Measurements from ENCODE around the gene AGAP3. TPM values are rescaled to one million over a fixed set of nuclear protein-coding genes. Genes with fewer than 3 reads are reported as not detected.

AGAP3 gene
- total and polyA plus RNA-seq, 4 experiments from 2014 or later: 3.0 to 65.8 (median 31.2) TPM

GRCh38 chr7:151078233-151079040 is 7.8 kb upstream of the AGAP3 start:
- Histone ChIP-seq H3K9me3 (ENCODE audit: control insufficient read depth in 1 of 2, low read length in 2 of 2) (no peaks in the 10 kb centered on the region), H3K4me1 (ENCODE audit: insufficient read depth, low read length) (peaks cover 40% of the 10 kb centered on the region), H3K4me3 (ENCODE audit: low read length in 2 of 2) (no peak overlapping the region), H3K27me3 (ENCODE audit: insufficient read depth, low read length) (no peaks in the 10 kb centered on the region), H3K27ac (ENCODE audit: low read depth, low read length) (no peak overlapping the region), H3K36me3 (ENCODE audit: insufficient read depth, low read length) (peaks cover 12% of the 10 kb centered on the region)
- peaks cover 0 to 23% of the 10 kb centered on the region in 2 donors for H3K36me3 Mint-ChIP-seq
- peak in 1 of 5 donors; percentile 24 for DNase-seq
- H3K9me3 Mint-ChIP-seq: no peaks in the 10 kb centered on the region
- intact Hi-C loops (cut with micrococcal nuclease): no loop called here
- H3K4me3 Mint-ChIP-seq: peak overlapping the region; percentile 60 to 89 (median 83)
- H3K27ac Mint-ChIP-seq: peak overlapping the region; percentile 14 to 87 (median 77)
- POLR2A ChIA-PET (ENCODE audit: partially characterized antibody): interaction anchor here (1.3 to 1.6 kb wide), 2 partner anchors 10 to 20 kb away, joined by 3 to 5 read pairs; no protein-coding TSS in a partner anchor
- CTCF ChIA-PET (ENCODE audit: partially characterized antibody): no interaction called here
- H3K27me3 Mint-ChIP-seq: no peaks in the 10 kb centered on the region
- peaks cover 14 to 39% (median 20%) of the 10 kb centered on the region in 4 donors for H3K4me1 Mint-ChIP-seq

GRCh38 chr7:151079199-151079910 is 6.9 kb upstream of the AGAP3 start:
- Histone ChIP-seq H3K4me1 (ENCODE audit: insufficient read depth, low read length) (peaks cover 46% of the 10 kb centered on the region), H3K9me3 (ENCODE audit: control insufficient read depth in 1 of 2, low read length in 2 of 2) (no peaks in the 10 kb centered on the region), H3K36me3 (ENCODE audit: insufficient read depth, low read length) (peaks cover 12% of the 10 kb centered on the region), H3K27ac (ENCODE audit: low read depth, low read length) (peak overlapping the region; percentile 90), H3K27me3 (ENCODE audit: insufficient read depth, low read length) (no peaks in the 10 kb centered on the region), H3K4me3 (ENCODE audit: low read length in 2 of 2) (peak overlapping the region; percentile 91 to 93)
- H3K27me3 Mint-ChIP-seq: no peaks in the 10 kb centered on the region
- peak overlapping the region; percentile 48 to 93 (median 83) for H3K27ac Mint-ChIP-seq
- DNase-seq: no peak
- intact Hi-C loops (cut with micrococcal nuclease): no loop called here
- ChIA-PET POLR2A (ENCODE audit: partially characterized antibody) (interaction anchor here (0.6 to 1.6 kb wide), 2 partner anchors 9 to 21 kb away, joined by 3 to 5 read pairs; no protein-coding TSS in a partner anchor), CTCF (ENCODE audit: partially characterized antibody) (no interaction called here)
- H3K4me1 Mint-ChIP-seq: peaks cover 14 to 45% (median 25%) of the 10 kb centered on the region in 4 donors
- H3K4me3 Mint-ChIP-seq: peak overlapping the region; percentile 83 to 90 (median 88)
- H3K36me3 Mint-ChIP-seq: peaks cover 0 to 23% of the 10 kb centered on the region in 2 donors
- H3K9me3 Mint-ChIP-seq: no peaks in the 10 kb centered on the region

GRCh38 chr7:151080067-151080521 is 6.2 kb upstream of the AGAP3 start:
- no peaks in the 10 kb centered on the region for H3K27me3 Mint-ChIP-seq
- no peaks in the 10 kb centered on the region for H3K27me3 ChIP-seq (ENCODE audit: insufficient read depth, low read length)
- peaks cover 0 to 26% of the 10 kb centered on the region in 2 donors for H3K36me3 Mint-ChIP-seq
- H3K27ac Mint-ChIP-seq: peak overlapping the region; percentile 72 to 97 (median 91)
- no peak for DNase-seq
- peaks cover 9% of the 10 kb centered on the region for H3K36me3 ChIP-seq (ENCODE audit: insufficient read depth, low read length)
- CTCF ChIA-PET (ENCODE audit: partially characterized antibody): no interaction called here
- peak overlapping the region; percentile 90 for H3K27ac ChIP-seq (ENCODE audit: low read depth, low read length)
- H3K9me3 ChIP-seq (ENCODE audit: control insufficient read depth in 1 of 2, low read length in 2 of 2): no peaks in the 10 kb centered on the region
- H3K4me3 Mint-ChIP-seq: peak overlapping the region; percentile 83 to 90 (median 88)
- peak overlapping the region; percentile 91 to 93 for H3K4me3 ChIP-seq (ENCODE audit: low read length in 2 of 2)
- peaks cover 0 to 2% (median 0%) of the 10 kb centered on the region in 8 donors for H3K9me3 Mint-ChIP-seq
- H3K4me1 Mint-ChIP-seq: peaks cover 18 to 51% (median 31%) of the 10 kb centered on the region in 4 donors
- intact Hi-C loops (cut with micrococcal nuclease): loop anchor here (1.0 to 10.0 kb wide), 3 partner anchors 22 to 152 kb away; partner anchors contain the start of genes CHPF2 and KCNH2
- POLR2A ChIA-PET (ENCODE audit: partially characterized antibody): interaction anchor here (0.6 to 6.4 kb wide), 12 partner anchors 12 to 142 kb away, joined by 3 to 68 read pairs (median 4); partner anchors contain the start of genes ABCB8, CDK5 and SLC4A2
- peaks cover 47% of the 10 kb centered on the region for H3K4me1 ChIP-seq (ENCODE audit: insufficient read depth, low read length)

GRCh38 chr7:151080522-151081169 is 5.6 kb upstream of the AGAP3 start, which contains the start of gene FASTK:
Gene FASTK (minus strand): TSS chr7:151080809. CDS start chr7:151080766, 43 bp downstream.
- Mint-ChIP-seq H3K9me3 (peaks cover 0 to 2% (median 0%) of the 10 kb centered on the region in 8 donors), H3K36me3 (peaks cover 0 to 23% of the 10 kb centered on the region in 2 donors), H3K27me3 (no peaks in the 10 kb centered on the region), H3K4me1 (peaks cover 23 to 57% (median 36%) of the 10 kb centered on the region in 4 donors), H3K4me3 (peak within 1 kb of the TSS; percentile 85 to 92 (median 89)), H3K27ac (peak within 1 kb of the TSS; percentile 72 to 97 (median 91))
- no peaks in the 10 kb centered on the region for H3K9me3 ChIP-seq (ENCODE audit: control insufficient read depth in 1 of 2, low read length in 2 of 2)
- no peaks in the 10 kb centered on the region for H3K27me3 ChIP-seq (ENCODE audit: insufficient read depth, low read length)
- peak within 1 kb of the TSS; percentile 90 for H3K27ac ChIP-seq (ENCODE audit: low read depth, low read length)
- ChIA-PET POLR2A (ENCODE audit: partially characterized antibody) (interaction anchor here (0.6 to 6.4 kb wide), 13 partner anchors 12 to 142 kb away, joined by 3 to 68 read pairs (median 4); partner anchors contain the start of genes ABCB8, CDK5 and SLC4A2), CTCF (ENCODE audit: partially characterized antibody) (no interaction called here)
- peak within 1 kb of the TSS; percentile 91 to 93 for H3K4me3 ChIP-seq (ENCODE audit: low read length in 2 of 2)
- peaks cover 5% of the 10 kb centered on the region for H3K36me3 ChIP-seq (ENCODE audit: insufficient read depth, low read length)
- peaks cover 52% of the 10 kb centered on the region for H3K4me1 ChIP-seq (ENCODE audit: insufficient read depth, low read length)
- DNase-seq: peak; percentile 86 to 92 (median 89)
- intact Hi-C loops (cut with micrococcal nuclease): loop anchor here (1.0 to 10.0 kb wide), 3 partner anchors 22 to 152 kb away; partner anchors contain the start of genes CHPF2 and KCNH2

GRCh38 chr7:151081170-151082101 is 4.8 kb upstream of the AGAP3 start:
- Mint-ChIP-seq H3K36me3 (peaks cover 0 to 18% of the 10 kb centered on the region in 2 donors), H3K27me3 (no peaks in the 10 kb centered on the region), H3K4me3 (peak overlapping the region; percentile 44 to 92 (median 87)), H3K27ac (peak overlapping the region; percentile 46 to 90 (median 80)), H3K4me1 (peaks cover 25 to 59% (median 38%) of the 10 kb centered on the region in 4 donors), H3K9me3 (peaks cover 0 to 2% (median 0%) of the 10 kb centered on the region in 8 donors)
- POLR2A ChIA-PET (ENCODE audit: partially characterized antibody): interaction anchor here (0.6 to 6.4 kb wide), 14 partner anchors 13 to 143 kb away, joined by 3 to 68 read pairs (median 4); partner anchors contain the start of genes ABCB8, CDK5 and SLC4A2
- Histone ChIP-seq H3K9me3 (ENCODE audit: control insufficient read depth in 1 of 2, low read length in 2 of 2) (no peaks in the 10 kb centered on the region), H3K27me3 (ENCODE audit: insufficient read depth, low read length) (no peaks in the 10 kb centered on the region), H3K36me3 (ENCODE audit: insufficient read depth, low read length) (peaks cover 5% of the 10 kb centered on the region), H3K4me1 (ENCODE audit: insufficient read depth, low read length) (peaks cover 55% of the 10 kb centered on the region), H3K4me3 (ENCODE audit: low read length in 2 of 2) (peak overlapping the region in 1 of 2 donors; percentile 91), H3K27ac (ENCODE audit: low read depth, low read length) (peak overlapping the region; percentile 90)
- CTCF ChIA-PET (ENCODE audit: partially characterized antibody): no interaction called here
- intact Hi-C loops (cut with micrococcal nuclease): loop anchor here (5.0 to 10.0 kb wide), 2 partner anchors 107 to 151 kb away; partner anchors contain the start of genes CHPF2 and KCNH2
- DNase-seq: no peak

Measured in CD4-positive, alpha-beta memory T cell (primary cell).